Liver (tissue), 3 donors: ENCODE results near the gene CST4.

ENCODE experiments used
- ATF3 ChIP-seq: IDR thresholded peaks from 2 replicates; pipeline ENCODE4 v1.6.1; 2016; ENCODE audit warnings: antibody characterized with exemption
- CTCF ChIP-seq: fragments of 150-350 bp; IDR thresholded peaks from 2 replicates; pipeline ENCODE4 v1.5.1; 2017; ENCODE audit warnings: improper control_type of control experiment, low read depth, low read length; ENCODE audit not compliant: missing input control
- GABPA ChIP-seq, 2 donors: IDR thresholded peaks in 1 of 2; conservative IDR thresholded peaks in 1 of 2; 2 replicates each; pipeline ENCODE4 v1.6.1; 2016; ENCODE audit warnings: antibody characterized with exemption in 2 of 2, mild to moderate bottlenecking in 1 of 2, moderate library complexity in 1 of 2
- JUND ChIP-seq, 2 donors: IDR thresholded peaks; 2 replicates each; pipeline ENCODE4 v1.6.1; 2016; ENCODE audit warnings: antibody characterized with exemption in 2 of 2
- MAX ChIP-seq: IDR thresholded peaks from 2 replicates; pipeline ENCODE4 v1.6.1; 2016; ENCODE audit warnings: antibody characterized with exemption
- REST ChIP-seq: IDR thresholded peaks from 2 replicates; pipeline ENCODE4 v1.6.1; 2016; ENCODE audit warnings: antibody characterized with exemption, mild to moderate bottlenecking
- YY1 ChIP-seq: IDR thresholded peaks from 2 replicates; pipeline ENCODE4 v1.6.1; 2016; ENCODE audit warnings: antibody characterized with exemption, mild to moderate bottlenecking
- donor health status: healthy.
- donor health status: healthy.

- TF ChIP-seq CTCF = no peak
- TF ChIP-seq JUND (IDR thresholded peaks at IDR 0.05) = no peak
- TF ChIP-seq ATF3 = no peak
- TF ChIP-seq GABPA (IDR thresholded peaks at IDR 0.05 in 1 of 2, conservative IDR thresholded peaks at IDR 0.05 in 1 of 2) = no peak
- TF ChIP-seq REST = no peak
- TF ChIP-seq MAX = no peak
- no peak for TF ChIP-seq YY1
Measured at GRCh38 chr20:23702021-23702420, 13.2 kb upstream of the CST4 start.
